ENCODE results near the gene SMAD7. TPM values are rescaled to one million over a fixed set of nuclear protein-coding genes. Genes with fewer than 3 reads are reported as not detected.

The SMAD7 gene
- total RNA-seq, 2 donors from 2014 or later = 80.8 to 107 TPM

DNA sequence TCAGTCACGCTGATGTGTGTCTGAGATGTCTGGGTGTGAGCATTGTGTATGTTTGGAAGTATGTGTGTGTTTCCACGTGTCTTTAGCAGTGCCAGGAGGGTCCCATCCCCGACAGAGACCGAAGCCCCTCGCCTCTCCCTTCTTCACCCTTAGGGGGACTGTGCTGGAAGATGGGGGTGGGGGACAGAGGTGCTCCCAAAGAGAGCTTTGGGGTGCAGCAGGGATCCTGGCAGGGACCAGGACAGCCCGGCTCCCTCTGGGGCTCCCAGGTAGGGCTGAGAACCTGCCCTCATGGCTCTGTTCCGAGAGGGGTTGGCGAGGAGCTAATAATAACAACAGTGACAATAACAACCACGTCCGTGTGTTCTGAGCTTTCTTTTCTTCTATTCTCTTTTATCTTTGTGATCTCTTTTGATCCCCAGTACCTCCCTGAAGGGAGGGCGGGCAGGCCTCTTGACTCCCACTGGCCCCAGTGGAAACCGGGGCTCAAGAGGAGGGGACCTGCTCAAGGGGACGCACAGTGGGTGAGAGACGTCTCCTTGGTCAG is 57.6 kb downstream of the SMAD7 start:
- H3K27ac ChIP-seq = no peak overlapping the region
- DNase-seq (ENCODE audit: low spot score) = no peak
- no peaks in the 10 kb centered on the region for H3K27me3 ChIP-seq (replicated peaks; ENCODE audit: insufficient read depth)
- no peaks in the 10 kb centered on the region for H3K9me3 ChIP-seq
- no peak for ATAC-seq (ENCODE audit: insufficient number of reproducible peaks, low FRiP score, low read depth)
- H3K36me3 ChIP-seq = no peaks in the 10 kb centered on the region
- H3K4me1 ChIP-seq (ENCODE audit: control insufficient read depth in 1 of 2, low read depth in 2 of 2) = peaks cover 13 to 64% of the 10 kb centered on the region in 2 donors
- no peak overlapping the region for H3K4me3 ChIP-seq
- no peak for TF ChIP-seq CTCF (IDR thresholded peaks at IDR 0.05)

DNA sequence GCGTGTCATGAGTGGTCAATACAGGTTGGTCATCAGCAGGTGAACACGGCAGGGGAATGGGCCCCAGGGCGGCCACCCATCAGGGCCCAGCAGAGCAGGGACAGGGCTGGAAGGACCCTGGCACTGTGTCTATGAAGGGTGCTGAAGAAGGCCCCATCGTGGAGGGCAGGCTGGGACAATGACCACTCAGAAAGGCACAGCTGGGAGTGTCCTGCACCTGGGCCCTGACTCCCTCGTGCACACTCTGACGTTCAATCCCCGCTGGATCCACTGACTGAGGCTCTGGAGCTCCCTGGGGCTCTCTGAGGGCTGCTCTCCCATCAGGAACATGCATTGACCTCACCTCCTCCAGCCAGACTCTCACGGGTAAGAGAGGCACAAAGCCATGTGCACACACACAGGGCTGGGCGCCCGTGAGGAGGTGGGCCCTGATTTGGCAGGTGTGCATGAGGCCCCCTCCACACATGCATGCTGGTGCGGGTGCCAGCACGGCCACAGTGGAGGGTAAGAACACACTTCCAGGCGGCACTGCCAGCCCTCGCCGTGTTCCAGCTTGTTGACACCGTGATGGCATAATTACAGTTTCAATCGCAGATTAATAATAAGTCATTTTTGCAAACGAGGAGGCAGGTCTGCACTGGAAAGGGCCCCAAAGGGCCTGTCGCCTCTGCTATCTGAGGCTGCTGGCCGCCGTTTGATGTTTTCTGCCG is 58.5 kb downstream of the SMAD7 start:
- H3K4me1 ChIP-seq (ENCODE audit: control insufficient read depth in 1 of 2, low read depth in 2 of 2) = peaks cover 9 to 63% of the 10 kb centered on the region in 2 donors
- no peak overlapping the region for H3K27ac ChIP-seq
- H3K9me3 ChIP-seq = no peaks in the 10 kb centered on the region
- no peak for ATAC-seq (ENCODE audit: insufficient number of reproducible peaks, low FRiP score, low read depth)
- no peak overlapping the region for H3K4me3 ChIP-seq
- no peak for DNase-seq (ENCODE audit: low spot score)
- H3K27me3 ChIP-seq (replicated peaks; ENCODE audit: insufficient read depth) = no peaks in the 10 kb centered on the region
- H3K36me3 ChIP-seq = no peaks in the 10 kb centered on the region
- TF ChIP-seq CTCF (IDR thresholded peaks at IDR 0.05) = no peak

GRCh38 chr18:48891721-48892120 is 59.0 kb downstream of the SMAD7 start:
- no peak for DNase-seq (ENCODE audit: low spot score)
- no peak for ATAC-seq (ENCODE audit: insufficient number of reproducible peaks, low FRiP score, low read depth)
- no peaks in the 10 kb centered on the region for H3K27me3 ChIP-seq (replicated peaks; ENCODE audit: insufficient read depth)
- no peak overlapping the region for H3K27ac ChIP-seq
- TF ChIP-seq CTCF (IDR thresholded peaks at IDR 0.05) = no peak
- no peaks in the 10 kb centered on the region for H3K9me3 ChIP-seq
- H3K4me3 ChIP-seq = no peak overlapping the region
- H3K4me1 ChIP-seq (ENCODE audit: control insufficient read depth in 1 of 2, low read depth in 2 of 2) = peaks cover 6 to 61% of the 10 kb centered on the region in 2 donors
- H3K36me3 ChIP-seq = no peaks in the 10 kb centered on the region

DNA sequence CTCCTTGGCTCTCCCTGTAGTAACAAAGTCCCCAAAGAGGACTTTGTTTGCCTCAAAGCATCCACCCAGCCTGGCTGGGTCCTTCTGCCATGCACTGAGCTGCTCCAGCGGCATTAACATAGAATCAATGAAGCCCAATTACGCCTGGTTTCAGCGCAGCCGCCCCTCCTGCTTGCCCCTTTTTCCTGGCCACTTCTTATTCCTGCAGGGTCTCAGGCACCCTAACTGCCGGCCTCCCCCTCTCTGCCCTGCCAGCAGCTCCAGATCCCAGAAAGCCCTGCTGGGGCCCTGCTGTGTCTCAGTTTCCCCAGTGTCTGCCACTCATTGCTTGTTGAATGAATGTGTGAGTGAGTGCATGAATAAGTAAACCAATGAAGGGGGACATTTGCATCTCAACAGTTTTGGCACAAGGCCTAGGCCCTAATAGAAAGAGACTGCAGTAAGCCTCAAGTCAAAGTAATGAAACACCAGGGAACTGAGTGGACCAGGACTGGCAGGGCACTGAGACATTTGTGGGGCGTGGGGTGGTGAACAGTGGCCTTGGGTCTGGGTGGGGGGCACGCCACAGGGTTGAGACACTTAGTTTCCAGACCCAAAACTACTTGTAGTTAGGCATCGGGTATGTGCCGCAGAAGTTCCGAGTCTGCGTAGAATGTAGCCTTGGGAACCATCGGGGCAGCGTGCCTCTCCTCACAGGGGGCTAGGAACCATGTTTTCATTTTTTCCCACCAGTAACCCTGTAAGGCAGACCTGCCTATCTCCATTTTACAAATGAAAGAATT is 60.6 kb downstream of the SMAD7 start:
- TF ChIP-seq CTCF (IDR thresholded peaks at IDR 0.05) = no peak
- Histone ChIP-seq H3K4me3 (no peak overlapping the region), H3K4me1 (ENCODE audit: control insufficient read depth in 1 of 2, low read depth in 2 of 2) (peaks cover 6 to 57% of the 10 kb centered on the region in 2 donors), H3K27ac (no peak overlapping the region), H3K27me3 (replicated peaks; ENCODE audit: insufficient read depth) (no peaks in the 10 kb centered on the region), H3K36me3 (no peaks in the 10 kb centered on the region), H3K9me3 (no peaks in the 10 kb centered on the region)
- ATAC-seq (ENCODE audit: insufficient number of reproducible peaks, low FRiP score, low read depth) (no peak), DNase-seq (ENCODE audit: low spot score) (no peak)

Measured in thoracic aorta (tissue), 2 donors.